GM18517 (cell line): ENCODE measurements around the gene CD3G.
"Not testable (repeated sequence)": the region's sequence is repeated elsewhere in the genome, so short reads cannot be mapped to it uniquely, and the experiment has no call there.

ENCODE experiments used
- ATAC-seq: cut with Tn5 transposase; IDR thresholded peaks from one replicate; pipeline ENCODE4 v1.9.1; 2021; ENCODE audit warnings: mild to moderate bottlenecking, moderate library complexity; ENCODE audit not compliant: unreplicated experiment

CD3G gene

GRCh38 chr11:118375978-118376377 lies 31.8 kb downstream of the CD3G start:
- ATAC-seq, result no peak

- no peak for ATAC-seq
Measured at GRCh38 chr11:118379497-118379896, 35.4 kb downstream of the CD3G start.

GRCh38 chr11:118380571-118380970 lies 36.4 kb downstream of the CD3G start:
- ATAC-seq, result no peak

- no peak for ATAC-seq
Measured at GRCh38 chr11:118382954-118383353, 38.8 kb downstream of the CD3G start.

- ATAC-seq, result no peak
Measured at GRCh38 chr11:118383657-118384056, 39.5 kb downstream of the CD3G start.

- no peak for ATAC-seq
Measured at GRCh38 chr11:118396097-118396501, 52.0 kb downstream of the CD3G start.

GRCh38 chr11:118397448-118397847 lies 53.3 kb downstream of the CD3G start:
- ATAC-seq, result no peak

GRCh38 chr11:118398791-118399559 lies 54.8 kb downstream of the CD3G start:
- no peak for ATAC-seq

GRCh38 chr11:118401151-118401879 lies 57.2 kb downstream of the CD3G start, which contains the start of gene ATP5MG:
Gene ATP5MG, plus strand, starts transcription at chr11:118401606. Its CDS starts 60 bp downstream, at chr11:118401666.
- ATAC-seq, result peak; percentile 61

- no peak for ATAC-seq
Measured at GRCh38 chr11:118401880-118402590, 57.9 kb downstream of the CD3G start.

- not testable (repeated sequence) for ATAC-seq
Measured at GRCh38 chr11:118402594-118402993, 58.5 kb downstream of the CD3G start.
